GM12878 (cell line): Measurements from ENCODE around the gene ARSD. TPM values are rescaled to one million over a fixed set of nuclear protein-coding genes. Genes with fewer than 3 reads are reported as not detected.

Experiments
- CBX5 ChIP-seq: sonication (generic); IDR thresholded peaks from 2 replicates; pipeline ENCODE4 v1.6.1; 2016; ENCODE audit warnings: low read depth, moderate library complexity, mild to moderate bottlenecking, inconsistent platforms
- IRF3 ChIP-seq: fragments of 450-650 bp; IDR thresholded peaks from 2 replicates; pipeline ENCODE4 v1.6.1; 2014; ENCODE audit warnings: mild to moderate bottlenecking
- RAD51 ChIP-seq: fragments of 450-650 bp; IDR thresholded peaks from 2 replicates; pipeline ENCODE4 v1.6.1; 2016; ENCODE audit warnings: moderate library complexity, mild to moderate bottlenecking, inconsistent platforms
- YBX1 ChIP-seq: fragments of 450-650 bp; IDR thresholded peaks from 2 replicates; pipeline ENCODE4 v1.6.1; 2016; ENCODE audit warnings: antibody characterized with exemption
- polyA plus RNA-seq, 11 experiments: library from polyadenylated mRNA; depleted of rRNA in 4 of 11; unstranded in 6 of 11; stranded (reverse) in 5 of 11; fragments of >200 nt; fragmentation: Nextera tagmentation in 4 of 11; fragmentation: Illumina TruSeq in 1 of 11; extraction: Ambion mirVana in 4 of 11; extraction: Trizol in 1 of 11; gene quantifications; 1 replicate in 1 of 11; 2 replicates in 10 of 11; pipeline versions ENCODE4 v1.2.1 to v1.2.3, GENCODE V29; 2011 to 2016; ENCODE audit warnings: inconsistent platforms in 2 of 11, missing spikeins in 2 of 11, low read depth in 1 of 11
- total RNA-seq, 4 experiments: library from RNA; depleted of rRNA in 3 of 4; stranded (reverse); fragments of >200 nt in 3 of 4; fragmentation: Illumina TruSeq in 1 of 4; extraction: Trizol in 1 of 4; gene quantifications; 2 replicates each; pipeline versions ENCODE4 v1.2.1 to v1.2.3, GENCODE V29; 2013 to 2021
- TF ChIP-seq, protein P1 (sequence below): fragments of 450-650 bp; formaldehyde crosslinking; IDR thresholded peaks from 2 replicates; pipeline ENCODE4 v1.4.0; 2020; ENCODE audit warnings: mild to moderate bottlenecking, moderate library complexity
- TF ChIP-seq, protein P2 (sequence below): IDR thresholded peaks from 2 replicates; pipeline ENCODE4 v1.6.1; 2011; ENCODE audit warnings: mild to moderate bottlenecking, low read depth, low read length, moderate library complexity; ENCODE audit not compliant: insufficient replicate concordance
- TF ChIP-seq, protein P3 (sequence below): fragments of 450-650 bp; IDR thresholded peaks from 2 replicates; pipeline ENCODE4 v1.6.1; 2018; ENCODE audit warnings: borderline replicate concordance, mild to moderate bottlenecking; ENCODE audit not compliant: partially characterized antibody

The ARSD gene
- total and polyA plus RNA-seq, 10 of the 15 experiments (the other 5 are each of a cell fraction or from before 2014, with no cell fraction given): 0.05 to 1.5 (median 0.43) TPM

- TF ChIP-seq RAD51 (no peak), CBX5 (no peak), IRF3 (no peak), YBX1 (no peak)
- TF ChIP-seq, protein P1, sequence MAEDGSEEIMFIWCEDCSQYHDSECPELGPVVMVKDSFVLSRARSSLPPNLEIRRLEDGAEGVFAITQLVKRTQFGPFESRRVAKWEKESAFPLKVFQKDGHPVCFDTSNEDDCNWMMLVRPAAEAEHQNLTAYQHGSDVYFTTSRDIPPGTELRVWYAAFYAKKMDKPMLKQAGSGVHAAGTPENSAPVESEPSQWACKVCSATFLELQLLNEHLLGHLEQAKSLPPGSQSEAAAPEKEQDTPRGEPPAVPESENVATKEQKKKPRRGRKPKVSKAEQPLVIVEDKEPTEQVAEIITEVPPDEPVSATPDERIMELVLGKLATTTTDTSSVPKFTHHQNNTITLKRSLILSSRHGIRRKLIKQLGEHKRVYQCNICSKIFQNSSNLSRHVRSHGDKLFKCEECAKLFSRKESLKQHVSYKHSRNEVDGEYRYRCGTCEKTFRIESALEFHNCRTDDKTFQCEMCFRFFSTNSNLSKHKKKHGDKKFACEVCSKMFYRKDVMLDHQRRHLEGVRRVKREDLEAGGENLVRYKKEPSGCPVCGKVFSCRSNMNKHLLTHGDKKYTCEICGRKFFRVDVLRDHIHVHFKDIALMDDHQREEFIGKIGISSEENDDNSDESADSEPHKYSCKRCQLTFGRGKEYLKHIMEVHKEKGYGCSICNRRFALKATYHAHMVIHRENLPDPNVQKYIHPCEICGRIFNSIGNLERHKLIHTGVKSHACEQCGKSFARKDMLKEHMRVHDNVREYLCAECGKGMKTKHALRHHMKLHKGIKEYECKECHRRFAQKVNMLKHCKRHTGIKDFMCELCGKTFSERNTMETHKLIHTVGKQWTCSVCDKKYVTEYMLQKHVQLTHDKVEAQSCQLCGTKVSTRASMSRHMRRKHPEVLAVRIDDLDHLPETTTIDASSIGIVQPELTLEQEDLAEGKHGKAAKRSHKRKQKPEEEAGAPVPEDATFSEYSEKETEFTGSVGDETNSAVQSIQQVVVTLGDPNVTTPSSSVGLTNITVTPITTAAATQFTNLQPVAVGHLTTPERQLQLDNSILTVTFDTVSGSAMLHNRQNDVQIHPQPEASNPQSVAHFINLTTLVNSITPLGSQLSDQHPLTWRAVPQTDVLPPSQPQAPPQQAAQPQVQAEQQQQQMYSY (CRISPR knock-in tag): no peak
- TF ChIP-seq, protein P2, sequence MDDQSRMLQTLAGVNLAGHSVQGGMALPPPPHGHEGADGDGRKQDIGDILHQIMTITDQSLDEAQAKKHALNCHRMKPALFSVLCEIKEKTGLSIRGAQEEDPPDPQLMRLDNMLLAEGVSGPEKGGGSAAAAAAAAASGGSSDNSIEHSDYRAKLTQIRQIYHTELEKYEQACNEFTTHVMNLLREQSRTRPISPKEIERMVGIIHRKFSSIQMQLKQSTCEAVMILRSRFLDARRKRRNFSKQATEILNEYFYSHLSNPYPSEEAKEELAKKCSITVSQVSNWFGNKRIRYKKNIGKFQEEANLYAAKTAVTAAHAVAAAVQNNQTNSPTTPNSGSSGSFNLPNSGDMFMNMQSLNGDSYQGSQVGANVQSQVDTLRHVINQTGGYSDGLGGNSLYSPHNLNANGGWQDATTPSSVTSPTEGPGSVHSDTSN: no peak
- TF ChIP-seq, protein P3, sequence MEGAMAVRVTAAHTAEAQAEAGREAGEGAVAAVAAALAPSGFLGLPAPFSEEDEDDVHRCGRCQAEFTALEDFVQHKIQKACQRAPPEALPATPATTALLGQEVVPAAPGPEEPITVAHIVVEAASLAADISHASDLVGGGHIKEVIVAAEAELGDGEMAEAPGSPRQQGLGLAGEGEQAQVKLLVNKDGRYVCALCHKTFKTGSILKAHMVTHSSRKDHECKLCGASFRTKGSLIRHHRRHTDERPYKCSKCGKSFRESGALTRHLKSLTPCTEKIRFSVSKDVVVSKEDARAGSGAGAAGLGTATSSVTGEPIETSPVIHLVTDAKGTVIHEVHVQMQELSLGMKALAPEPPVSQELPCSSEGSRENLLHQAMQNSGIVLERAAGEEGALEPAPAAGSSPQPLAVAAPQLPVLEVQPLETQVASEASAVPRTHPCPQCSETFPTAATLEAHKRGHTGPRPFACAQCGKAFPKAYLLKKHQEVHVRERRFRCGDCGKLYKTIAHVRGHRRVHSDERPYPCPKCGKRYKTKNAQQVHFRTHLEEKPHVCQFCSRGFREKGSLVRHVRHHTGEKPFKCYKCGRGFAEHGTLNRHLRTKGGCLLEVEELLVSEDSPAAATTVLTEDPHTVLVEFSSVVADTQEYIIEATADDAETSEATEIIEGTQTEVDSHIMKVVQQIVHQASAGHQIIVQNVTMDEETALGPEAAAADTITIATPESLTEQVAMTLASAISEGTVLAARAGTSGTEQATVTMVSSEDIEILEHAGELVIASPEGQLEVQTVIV: no peak
Measured at GRCh38 chrX:2870650-2871049, 58.5 kb downstream of the ARSD start (continued).
